Activated naive CD4-positive, alpha-beta T cell treated with anti-CD3 and anti-CD28 coated beads, Interleukin-2, amount 10 ng/mL, durations not matched to agents 7 days and 5 days (primary cell): ENCODE data around the gene PIGK.

Experiments
- CTCF ChIA-PET: fragments of 350-600 bp; sonication (Branson Sonifier 250); formaldehyde crosslinking; loops from one replicate; lab custom pipeline; 2021; ENCODE audit warnings: antibody characterized with exemption; lab: Charles Lee
- DNase-seq: peaks from one replicate; pipeline ENCODE4 v3.0.0-alpha.2; 2020
- H3K27ac Mint-ChIP-seq: one replicate; pipeline ENCODE4 v1.8.0; 2021; ENCODE audit warnings: mild to moderate bottlenecking, moderate library complexity, mixed read lengths
- H3K27me3 Mint-ChIP-seq: one replicate; pipeline ENCODE4 v1.8.0; 2021; ENCODE audit warnings: mild to moderate bottlenecking, mixed read lengths
- H3K36me3 Mint-ChIP-seq: one replicate; pipeline ENCODE4 v1.8.0; 2021; ENCODE audit warnings: mixed read lengths
- H3K4me1 Mint-ChIP-seq: one replicate; pipeline ENCODE4 v1.8.0; 2021; ENCODE audit warnings: mixed read lengths
- H3K4me3 Mint-ChIP-seq: one replicate; pipeline ENCODE4 v1.8.0; 2021; ENCODE audit warnings: mild to moderate bottlenecking, moderate library complexity, mixed read lengths
- H3K9me3 Mint-ChIP-seq: one replicate; pipeline ENCODE4 v1.8.0; 2021; ENCODE audit warnings: mixed read lengths

PIGK gene

DNA sequence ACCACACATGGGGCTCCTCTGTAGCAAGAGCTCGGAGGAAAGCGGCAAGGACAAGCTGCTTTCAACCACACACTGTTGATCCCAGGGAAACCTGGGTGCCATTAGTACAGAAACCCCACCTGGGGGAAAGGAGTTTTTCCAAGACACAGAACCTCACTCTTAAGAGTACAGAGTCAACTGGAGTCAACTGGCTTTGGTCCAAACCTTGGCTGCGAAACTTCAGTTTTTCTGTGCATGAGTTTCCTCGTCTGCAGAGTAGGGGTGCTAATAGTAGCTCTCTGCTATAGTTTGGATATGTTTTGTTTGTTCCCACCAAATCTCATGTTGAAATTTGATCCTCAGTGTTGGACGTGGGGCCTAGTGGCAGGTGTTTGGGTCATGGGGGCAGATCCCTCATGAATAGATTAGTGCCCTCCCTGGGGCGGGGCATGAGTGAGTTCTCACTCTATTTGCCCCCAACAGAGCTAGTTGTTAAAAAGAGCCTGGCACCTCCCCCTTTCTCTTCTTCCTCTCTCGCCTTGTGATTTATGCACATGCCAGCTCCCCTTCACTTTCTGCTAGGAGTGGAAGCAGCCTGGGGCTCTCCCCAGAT, 161.1 kb downstream of the PIGK start:
- CTCF ChIA-PET, result interaction anchor here (0.6 kb wide), 1 partner anchor 40 kb away, joined by 3 read pairs; no protein-coding TSS in a partner anchor
- H3K4me3 Mint-ChIP-seq, result no peak overlapping the region
- no peak for DNase-seq
- H3K9me3 Mint-ChIP-seq, result no peaks in the 10 kb centered on the region
- no peaks in the 10 kb centered on the region for H3K4me1 Mint-ChIP-seq
- peaks cover 7% of the 10 kb centered on the region for H3K27me3 Mint-ChIP-seq
- no peak overlapping the region for H3K27ac Mint-ChIP-seq
- no peaks in the 10 kb centered on the region for H3K36me3 Mint-ChIP-seq

DNA sequence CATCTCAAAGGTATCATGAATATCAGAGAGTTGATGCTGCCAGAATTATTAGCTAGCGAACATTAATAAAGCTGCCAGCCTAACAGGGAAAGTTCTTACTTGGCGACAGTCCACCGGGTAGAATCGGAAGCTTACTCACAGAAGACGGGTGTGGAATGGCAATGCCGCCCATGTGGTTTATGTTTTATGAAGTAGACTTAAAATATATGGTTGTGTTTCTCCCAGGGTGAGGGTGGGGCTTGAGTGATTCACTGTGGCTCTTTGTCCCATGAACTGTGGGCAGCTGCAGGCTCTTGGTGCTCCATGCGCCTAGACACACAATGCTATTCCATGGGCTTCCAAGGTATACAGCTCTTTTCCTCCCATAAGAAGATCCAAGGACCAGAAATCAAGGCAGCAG, 162.7 kb downstream of the PIGK start:
- DNase-seq, result no peak
- CTCF ChIA-PET, result no interaction called here

DNA sequence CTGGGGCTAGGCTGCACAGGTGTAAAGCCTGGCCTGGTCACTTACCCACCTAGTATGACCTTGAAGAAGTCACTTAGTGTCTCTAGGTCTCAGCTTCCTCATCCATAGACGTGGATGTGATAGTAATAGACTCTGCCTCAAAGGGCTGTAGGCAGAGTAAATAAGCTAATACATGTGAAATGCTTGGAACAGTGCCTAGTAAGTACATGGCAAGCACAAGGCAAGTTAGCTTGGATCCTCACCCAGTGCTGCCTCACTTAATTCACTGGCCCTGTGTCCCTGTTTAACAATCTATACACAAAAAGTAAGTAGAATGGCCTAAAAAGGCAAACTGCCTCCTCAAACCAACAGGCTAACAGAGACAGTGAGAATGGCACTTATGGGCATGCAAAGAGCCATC, 167.8 kb downstream of the PIGK start:
- Mint-ChIP-seq H3K27ac (no peak overlapping the region), H3K27me3 (no peaks in the 10 kb centered on the region)

More for the DNA sequence above, 162.7 kb downstream of the PIGK start:
- Mint-ChIP-seq H3K36me3 (no peaks in the 10 kb centered on the region), H3K27ac (no peak overlapping the region), H3K4me3 (no peak overlapping the region), H3K9me3 (no peaks in the 10 kb centered on the region), H3K27me3 (peaks cover 7% of the 10 kb centered on the region), H3K4me1 (no peaks in the 10 kb centered on the region)

DNA sequence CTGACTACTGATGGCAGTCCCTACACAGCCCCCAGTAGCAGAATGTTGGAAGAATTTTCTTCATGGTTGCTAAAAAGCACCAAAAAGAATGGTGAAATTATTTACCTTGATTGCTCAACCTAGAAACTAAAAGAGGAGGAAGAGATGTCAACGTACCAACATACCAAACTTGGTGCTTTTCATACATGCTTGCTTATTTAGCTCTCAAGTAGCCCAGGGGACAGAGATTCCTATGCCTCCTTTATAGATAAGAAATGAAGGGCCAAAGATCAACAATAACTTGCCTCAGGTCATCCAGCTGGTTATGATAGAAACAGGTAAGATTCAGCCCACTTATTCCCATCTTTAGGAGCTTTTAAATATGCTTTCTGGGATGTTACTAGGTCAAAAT, 170.6 kb downstream of the PIGK start:
- Mint-ChIP-seq H3K4me3 (no peak overlapping the region), H3K36me3 (no peaks in the 10 kb centered on the region), H3K9me3 (no peaks in the 10 kb centered on the region), H3K4me1 (peaks cover 16% of the 10 kb centered on the region), H3K27me3 (no peaks in the 10 kb centered on the region), H3K27ac (no peak overlapping the region)
- CTCF ChIA-PET, result interaction anchor here (0.7 kb wide), 1 partner anchor 138 kb away, joined by 3 read pairs; no protein-coding TSS in a partner anchor
- DNase-seq, result no peak

More for the DNA sequence above, 167.8 kb downstream of the PIGK start:
- no peak for DNase-seq
- CTCF ChIA-PET, result no interaction called here
- Mint-ChIP-seq H3K4me3 (no peak overlapping the region), H3K9me3 (no peaks in the 10 kb centered on the region), H3K36me3 (no peaks in the 10 kb centered on the region), H3K4me1 (peaks cover 16% of the 10 kb centered on the region)

DNA sequence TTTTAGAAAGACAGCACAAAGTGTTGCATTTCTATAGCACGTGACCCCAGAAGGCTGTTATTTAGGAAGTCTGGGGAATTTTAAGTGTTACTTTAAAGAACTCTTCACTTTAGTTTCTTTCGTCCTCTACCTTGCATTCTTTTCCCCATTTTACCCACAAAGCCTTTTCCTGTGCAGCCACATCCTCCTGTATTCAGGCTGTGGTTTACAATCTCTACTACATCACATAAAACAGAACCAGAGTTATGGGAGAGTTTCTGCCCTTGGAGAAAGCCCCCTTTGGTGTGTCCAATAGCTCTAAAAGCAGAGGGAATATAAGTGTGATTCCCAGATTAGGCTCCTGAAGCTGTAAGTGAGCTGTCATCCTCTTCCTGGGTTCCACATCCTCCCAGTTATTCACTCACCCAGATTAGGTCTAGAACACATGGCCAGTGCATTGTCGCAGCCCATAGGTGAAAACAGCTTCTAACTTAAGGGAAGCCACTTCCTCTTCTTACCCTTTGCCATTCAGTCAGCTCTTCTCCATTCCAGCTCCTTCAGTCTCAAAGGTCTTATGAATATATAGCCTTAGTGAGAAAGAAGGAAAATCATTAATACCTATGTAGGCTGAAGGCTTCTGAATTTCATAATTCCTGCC, 171.1 kb downstream of the PIGK start:
- DNase-seq, result peak; percentile 27
- Mint-ChIP-seq H3K27ac (no peak overlapping the region), H3K4me3 (no peak overlapping the region), H3K9me3 (no peaks in the 10 kb centered on the region), H3K36me3 (no peaks in the 10 kb centered on the region), H3K27me3 (no peaks in the 10 kb centered on the region), H3K4me1 (peaks cover 16% of the 10 kb centered on the region)
- CTCF ChIA-PET, result interaction anchor here (0.7 to 1.1 kb wide), 2 partner anchors 137 to 720 kb away, joined by 3 read pairs; no protein-coding TSS in a partner anchor

DNA sequence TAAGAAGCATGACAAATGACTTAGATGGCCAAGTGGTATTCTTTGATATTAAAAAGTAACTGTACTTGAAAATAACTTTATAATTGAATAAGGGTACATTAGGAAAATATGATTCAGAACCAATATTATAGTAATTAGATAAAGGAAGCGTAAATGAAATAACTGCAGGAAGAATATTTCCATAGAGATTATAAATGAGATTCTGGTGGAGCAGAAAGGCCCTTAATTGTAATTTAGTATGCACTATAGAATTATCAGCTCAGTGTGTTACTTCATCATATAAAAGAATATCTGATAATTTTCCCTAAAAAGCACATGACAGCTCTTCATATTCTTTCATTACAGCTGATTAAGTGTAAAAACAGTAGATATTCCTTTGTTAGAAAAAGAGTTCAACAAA, 171.7 kb downstream of the PIGK start:
- Mint-ChIP-seq H3K4me3 (no peak overlapping the region), H3K9me3 (no peaks in the 10 kb centered on the region), H3K27ac (no peak overlapping the region), H3K36me3 (no peaks in the 10 kb centered on the region), H3K27me3 (no peaks in the 10 kb centered on the region), H3K4me1 (peaks cover 16% of the 10 kb centered on the region)
- CTCF ChIA-PET, result interaction anchor here (1.1 kb wide), 1 partner anchor 720 kb away, joined by 3 read pairs; no protein-coding TSS in a partner anchor
- DNase-seq, result no peak

DNA sequence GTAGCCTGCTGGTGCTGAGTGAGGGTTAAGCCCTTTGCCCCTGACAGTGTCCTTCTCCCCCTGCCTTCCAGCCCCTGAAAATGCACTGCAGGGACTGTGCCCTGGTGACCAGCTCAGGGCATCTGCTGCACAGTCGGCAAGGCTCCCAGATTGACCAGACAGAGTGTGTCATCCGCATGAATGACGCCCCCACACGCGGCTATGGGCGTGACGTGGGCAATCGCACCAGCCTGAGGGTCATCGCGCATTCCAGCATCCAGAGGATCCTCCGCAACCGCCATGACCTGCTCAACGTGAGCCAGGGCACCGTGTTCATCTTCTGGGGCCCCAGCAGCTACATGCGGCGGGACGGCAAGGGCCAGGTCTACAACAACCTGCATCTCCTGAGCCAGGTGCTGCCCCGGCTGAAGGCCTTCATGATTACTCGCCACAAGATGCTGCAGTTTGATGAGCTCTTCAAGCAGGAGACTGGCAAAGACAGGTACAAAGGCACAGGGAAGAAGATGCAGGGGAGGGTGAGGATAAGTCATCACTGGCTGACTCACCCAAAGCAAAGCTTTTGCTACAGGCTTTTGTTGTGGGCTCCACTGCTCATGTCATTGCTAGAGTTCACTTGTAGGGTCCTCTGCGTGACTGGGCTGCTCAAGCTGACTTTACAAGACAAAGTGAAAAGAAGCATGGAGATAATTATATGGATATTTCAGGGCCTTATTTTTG, 174.9 kb downstream of the PIGK start:
- peaks cover 16% of the 10 kb centered on the region for H3K4me1 Mint-ChIP-seq
- no peaks in the 10 kb centered on the region for H3K27me3 Mint-ChIP-seq
- no peaks in the 10 kb centered on the region for H3K9me3 Mint-ChIP-seq
- no peak overlapping the region for H3K4me3 Mint-ChIP-seq
- no peaks in the 10 kb centered on the region for H3K36me3 Mint-ChIP-seq
- DNase-seq, result no peak
- H3K27ac Mint-ChIP-seq, result no peak overlapping the region
- CTCF ChIA-PET, result no interaction called here

DNA sequence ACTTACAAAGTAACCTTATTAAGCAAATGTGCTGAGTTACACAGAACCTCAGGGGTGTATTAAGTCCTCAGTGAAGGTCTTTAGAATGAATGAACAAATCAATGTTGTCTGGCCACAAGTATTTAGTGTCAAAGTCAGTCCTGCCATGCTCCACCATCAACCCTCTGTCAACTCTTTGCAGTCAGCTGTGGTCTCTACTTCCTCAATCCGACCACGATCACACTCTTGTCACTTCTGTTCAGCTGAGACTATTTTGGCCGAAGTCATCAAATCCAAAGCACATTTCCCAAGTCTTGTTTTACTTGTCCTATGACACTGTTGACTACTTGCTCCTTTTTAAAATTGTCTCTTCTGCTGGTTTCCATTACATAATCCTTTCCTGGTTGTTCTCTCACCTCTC, 178.4 kb downstream of the PIGK start:
- H3K27me3 Mint-ChIP-seq, result no peaks in the 10 kb centered on the region
- CTCF ChIA-PET, result no interaction called here
- peaks cover 4% of the 10 kb centered on the region for H3K9me3 Mint-ChIP-seq
- no peak overlapping the region for H3K4me3 Mint-ChIP-seq
- no peaks in the 10 kb centered on the region for H3K4me1 Mint-ChIP-seq
- H3K36me3 Mint-ChIP-seq, result no peaks in the 10 kb centered on the region
- H3K27ac Mint-ChIP-seq, result no peak overlapping the region
- no peak for DNase-seq

DNA sequence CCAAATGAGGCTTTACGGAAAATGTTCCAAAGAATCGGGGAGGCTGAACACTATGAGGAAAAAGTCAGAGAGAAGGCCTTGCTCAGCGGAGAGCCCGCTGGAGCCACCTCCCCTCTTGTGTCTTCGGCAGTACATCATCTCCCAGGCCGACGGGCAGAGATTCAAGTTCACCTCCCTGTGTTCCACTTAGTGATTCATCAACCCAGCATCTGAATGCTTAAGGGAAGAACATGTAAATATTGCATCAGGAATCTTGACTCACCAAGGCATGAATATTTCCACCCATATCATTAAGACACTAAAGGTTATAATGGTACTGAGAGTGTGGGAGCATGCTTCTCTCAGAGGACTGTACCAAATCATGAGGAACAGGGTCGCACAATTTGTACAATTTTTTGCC, 179.5 kb downstream of the PIGK start:
- Mint-ChIP-seq H3K4me1 (no peaks in the 10 kb centered on the region), H3K4me3 (no peak overlapping the region), H3K27me3 (no peaks in the 10 kb centered on the region), H3K36me3 (no peaks in the 10 kb centered on the region), H3K9me3 (peaks cover 4% of the 10 kb centered on the region), H3K27ac (no peak overlapping the region)
- no peak for DNase-seq
- CTCF ChIA-PET, result no interaction called here

DNA sequence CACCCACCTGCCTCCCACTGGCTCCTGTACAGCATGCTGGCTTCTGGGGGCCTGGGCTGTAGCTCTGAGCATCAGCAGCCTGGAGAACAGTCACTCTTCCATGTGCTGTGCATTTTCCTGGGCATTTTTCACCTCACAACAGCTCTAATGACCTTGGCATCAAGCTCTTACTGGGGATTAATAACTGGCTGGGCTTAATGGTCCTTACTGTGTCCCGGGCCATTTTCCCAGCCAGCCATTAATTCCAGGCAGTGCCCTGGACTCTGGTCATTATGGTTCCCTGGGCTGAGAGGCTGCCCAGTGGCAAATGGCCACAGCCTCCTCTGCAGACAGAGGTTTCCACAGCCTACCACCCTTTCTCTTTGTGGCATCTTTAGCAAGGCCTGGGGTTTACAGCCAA, 180.1 kb downstream of the PIGK start:
- CTCF ChIA-PET, result no interaction called here
- Mint-ChIP-seq H3K27me3 (no peaks in the 10 kb centered on the region), H3K4me1 (no peaks in the 10 kb centered on the region), H3K36me3 (no peaks in the 10 kb centered on the region), H3K4me3 (no peak overlapping the region), H3K9me3 (peaks cover 4% of the 10 kb centered on the region), H3K27ac (no peak overlapping the region)
- no peak for DNase-seq
